SKM-1 (cell line): ENCODE data around the gene LIN52.
A peak's percentile ranks its signal among the peaks of the same experiment; 100 is the strongest.

ENCODE experiments used
- DNase-seq: peaks from one replicate; lab custom pipeline; 2025; ENCODE audit not compliant: unreplicated experiment; lab: John Stamatoyannopoulos, UW

The LIN52 gene

GRCh38 chr14:74179856-74180255 lies 95.1 kb downstream of the LIN52 start:
- no peak for DNase-seq

GRCh38 chr14:74190927-74191575 lies 106.3 kb downstream of the LIN52 start:
- no peak for DNase-seq

GRCh38 chr14:74194506-74195274 lies 109.9 kb downstream of the LIN52 start:
- DNase-seq = no peak

GRCh38 chr14:74195623-74196022 lies 110.9 kb downstream of the LIN52 start:
- DNase-seq = no peak

- DNase-seq = no peak
These were observed 113.9 kb downstream of the LIN52 start for GRCh38 chr14:74198441-74199234.

GRCh38 chr14:74202113-74202512 lies 117.4 kb downstream of the LIN52 start:
- DNase-seq = no peak

GRCh38 chr14:74203639-74204038 lies 118.9 kb downstream of the LIN52 start:
- DNase-seq = no peak

GRCh38 chr14:74204491-74204890 lies 119.7 kb downstream of the LIN52 start:
- no peak for DNase-seq

GRCh38 chr14:74205882-74206281 lies 121.1 kb downstream of the LIN52 start:
- DNase-seq = no peak

GRCh38 chr14:74207943-74208342 lies 123.2 kb downstream of the LIN52 start:
- DNase-seq = no peak

- DNase-seq = no peak
These were observed 123.9 kb downstream of the LIN52 start for GRCh38 chr14:74208642-74209041.

- DNase-seq = no peak
These were observed 127.3 kb downstream of the LIN52 start for GRCh38 chr14:74211945-74212580.

GRCh38 chr14:74213907-74214803 lies 129.4 kb downstream of the LIN52 start:
- DNase-seq = no peak

- DNase-seq = no peak
These were observed 131.9 kb downstream of the LIN52 start for GRCh38 chr14:74216671-74217070.

- peak; percentile 3 for DNase-seq
These were observed 133.1 kb downstream of the LIN52 start for GRCh38 chr14:74217672-74218448.

- no peak for DNase-seq
These were observed 133.7 kb downstream of the LIN52 start for GRCh38 chr14:74218462-74218861.

GRCh38 chr14:74219277-74220205 lies 134.8 kb downstream of the LIN52 start:
- no peak for DNase-seq

GRCh38 chr14:74220991-74221390 lies 136.2 kb downstream of the LIN52 start:
- DNase-seq = no peak
